ENCODE results near the gene OLFM2. TPM values are rescaled to one million over a fixed set of nuclear protein-coding genes. Genes with fewer than 3 reads are reported as not detected.

The OLFM2 gene
- total and polyA plus RNA-seq, 4 experiments from 2014 or later = 5.0 to 10.4 (median 9.4) TPM

DNA sequence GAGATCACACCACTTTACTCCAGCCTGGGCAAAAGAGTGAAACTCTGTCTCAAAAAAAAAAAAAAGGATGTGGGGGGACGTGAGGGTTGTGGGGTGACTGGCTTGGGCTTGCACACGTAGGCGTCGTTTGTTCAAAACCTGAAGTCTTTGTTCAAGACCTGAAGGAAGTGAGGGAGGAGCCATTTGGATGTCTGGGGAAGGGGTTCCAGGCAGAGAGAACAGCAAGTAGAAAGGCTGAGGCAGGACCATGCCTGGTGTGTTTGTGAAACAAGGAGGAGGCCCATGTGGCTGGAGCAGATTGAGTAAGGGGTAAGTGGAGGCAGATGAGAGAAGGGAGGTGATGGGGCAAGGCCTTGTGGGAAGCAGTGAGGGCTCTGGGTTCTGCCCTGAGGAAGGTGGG is 73.4 kb downstream of the OLFM2 start:
- H3K36me3 ChIP-seq (ENCODE audit: insufficient read depth, low read length) = no peaks in the 10 kb centered on the region
- Mint-ChIP-seq H3K4me1 (peaks cover 45 to 88% (median 67%) of the 10 kb centered on the region in 4 donors), H3K4me3 (peak overlapping the region; percentile 33 to 79 (median 67)), H3K27ac (peak overlapping the region; percentile 54 to 95 (median 87)), H3K36me3 (peaks cover 0 to 2% of the 10 kb centered on the region in 2 donors), H3K9me3 (no peaks in the 10 kb centered on the region), H3K27me3 (no peaks in the 10 kb centered on the region)
- ChIA-PET CTCF (ENCODE audit: partially characterized antibody) (interaction anchor here (1.2 kb wide), 1 partner anchor 28 kb away, joined by 3 read pairs; the partner anchor contains the start of gene PIN1), POLR2A (ENCODE audit: partially characterized antibody) (interaction anchor here (0.8 to 1.0 kb wide), 2 partner anchors 27 to 60 kb away, joined by 3 to 5 read pairs; no protein-coding TSS in a partner anchor)
- intact Hi-C loops (cut with micrococcal nuclease) = no loop called here
- H3K27ac ChIP-seq (ENCODE audit: low read depth, low read length) = peak overlapping the region; percentile 29
- H3K4me3 ChIP-seq (ENCODE audit: low read length in 2 of 2) = no peak overlapping the region
- peaks cover 92% of the 10 kb centered on the region for H3K4me1 ChIP-seq (ENCODE audit: insufficient read depth, low read length)
- H3K9me3 ChIP-seq (ENCODE audit: control insufficient read depth in 1 of 2, low read length in 2 of 2) = no peaks in the 10 kb centered on the region
- no peaks in the 10 kb centered on the region for H3K27me3 ChIP-seq (ENCODE audit: insufficient read depth, low read length)
- peak in 4 of 5 donors; percentile 27 to 43 (median 34) for DNase-seq

DNA sequence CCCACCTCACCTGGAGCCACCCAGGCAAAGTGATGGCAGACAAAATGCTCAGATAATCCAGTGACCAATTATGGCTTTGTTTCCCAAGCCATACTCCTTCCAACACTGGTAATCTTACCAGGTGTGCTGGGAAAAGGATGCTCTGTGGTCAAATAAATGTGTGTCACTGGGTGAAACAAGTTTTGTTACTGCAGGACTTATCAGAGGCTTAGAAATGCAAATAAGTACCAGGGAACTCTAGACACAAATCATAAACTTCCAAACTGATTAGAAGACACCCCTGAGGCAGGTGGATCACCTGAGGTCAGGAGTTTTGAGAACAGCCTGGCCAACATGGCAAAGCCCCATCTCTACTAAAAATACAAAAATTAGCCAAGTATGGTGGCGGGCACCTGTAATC is 74.8 kb downstream of the OLFM2 start:
- H3K4me3 ChIP-seq (ENCODE audit: low read length in 2 of 2) = no peak overlapping the region
- POLR2A ChIA-PET (ENCODE audit: partially characterized antibody) = no interaction called here
- no peak for DNase-seq
- H3K4me1 ChIP-seq (ENCODE audit: insufficient read depth, low read length) = peaks cover 97% of the 10 kb centered on the region
- Mint-ChIP-seq H3K36me3 (peaks cover 0 to 4% of the 10 kb centered on the region in 2 donors), H3K27me3 (no peaks in the 10 kb centered on the region), H3K4me1 (peaks cover 55 to 93% (median 72%) of the 10 kb centered on the region in 4 donors), H3K9me3 (no peaks in the 10 kb centered on the region), H3K27ac (peak overlapping the region in 5 of 7 donors; percentile 29 to 86 (median 61)), H3K4me3 (peak overlapping the region in 1 of 8 donors; percentile 74)
- H3K27ac ChIP-seq (ENCODE audit: low read depth, low read length) = no peak overlapping the region
- intact Hi-C loops (cut with micrococcal nuclease) = no loop called here
- no peaks in the 10 kb centered on the region for H3K36me3 ChIP-seq (ENCODE audit: insufficient read depth, low read length)
- H3K27me3 ChIP-seq (ENCODE audit: insufficient read depth, low read length) = no peaks in the 10 kb centered on the region
- H3K9me3 ChIP-seq (ENCODE audit: control insufficient read depth in 1 of 2, low read length in 2 of 2) = no peaks in the 10 kb centered on the region
- CTCF ChIA-PET (ENCODE audit: partially characterized antibody) = interaction anchor here (0.6 to 0.9 kb wide), 2 partner anchors 52 to 519 kb away, joined by 3 read pairs; partner anchors contain the start of gene TYK2

DNA sequence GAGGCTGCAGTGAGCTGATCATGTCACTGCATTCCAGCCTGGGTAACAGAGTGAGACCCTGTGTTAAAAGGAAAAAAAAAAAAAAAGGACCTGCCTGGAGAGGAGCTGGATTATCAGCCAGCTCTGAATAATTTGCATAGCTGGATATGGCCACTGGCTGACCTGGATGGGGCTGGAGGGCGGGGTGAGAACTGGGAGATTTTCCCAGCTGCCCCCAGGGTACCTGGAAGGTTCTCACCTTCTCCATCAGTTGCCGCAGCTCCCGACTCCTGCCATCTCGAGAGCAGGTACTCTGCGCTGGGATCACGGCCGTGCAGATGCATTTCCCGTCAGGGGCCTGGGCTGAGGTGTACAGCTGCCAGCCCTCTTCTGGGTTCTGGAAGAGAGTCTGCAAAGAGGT is 75.9 kb downstream of the OLFM2 start:
- Mint-ChIP-seq H3K4me3 (peak overlapping the region in 2 of 8 donors; percentile 24 to 31), H3K36me3 (peaks cover 0 to 4% of the 10 kb centered on the region in 2 donors), H3K9me3 (no peaks in the 10 kb centered on the region), H3K27me3 (no peaks in the 10 kb centered on the region), H3K27ac (peak overlapping the region in 2 of 7 donors; percentile 12 to 86), H3K4me1 (peaks cover 51 to 95% (median 69%) of the 10 kb centered on the region in 4 donors)
- Histone ChIP-seq H3K9me3 (ENCODE audit: control insufficient read depth in 1 of 2, low read length in 2 of 2) (no peaks in the 10 kb centered on the region), H3K4me3 (ENCODE audit: low read length in 2 of 2) (no peak overlapping the region), H3K27me3 (ENCODE audit: insufficient read depth, low read length) (no peaks in the 10 kb centered on the region), H3K4me1 (ENCODE audit: insufficient read depth, low read length) (peaks cover 96% of the 10 kb centered on the region), H3K27ac (ENCODE audit: low read depth, low read length) (no peak overlapping the region), H3K36me3 (ENCODE audit: insufficient read depth, low read length) (no peaks in the 10 kb centered on the region)
- ChIA-PET POLR2A (ENCODE audit: partially characterized antibody) (interaction anchor here (0.7 kb wide), 1 partner anchor 33 kb away, joined by 3 read pairs; no protein-coding TSS in a partner anchor), CTCF (ENCODE audit: partially characterized antibody) (interaction anchor here (1.7 kb wide), 1 partner anchor 22 kb away, joined by 5 read pairs; no protein-coding TSS in a partner anchor)
- intact Hi-C loops (cut with micrococcal nuclease) = no loop called here
- DNase-seq = no peak

DNA sequence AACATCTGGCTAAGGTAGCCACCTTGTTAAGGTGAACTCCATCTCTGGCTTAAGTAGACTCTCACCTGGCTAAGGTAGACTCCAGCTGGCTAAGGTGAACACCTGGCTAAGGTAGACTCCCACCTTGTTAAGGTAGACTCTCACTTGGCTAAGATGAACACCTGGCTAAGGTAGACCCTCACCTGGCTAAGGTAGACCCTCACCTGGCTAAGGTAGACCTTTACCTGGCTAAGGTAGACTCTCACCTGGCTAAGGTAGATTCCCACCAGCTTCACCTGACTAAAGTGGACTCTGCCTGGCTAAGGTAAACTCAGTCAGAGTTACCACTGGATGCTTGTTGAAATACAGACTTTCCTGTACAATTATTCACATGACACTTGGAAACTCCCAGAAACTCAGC is 77.5 kb downstream of the OLFM2 start:
- peaks cover 87% of the 10 kb centered on the region for H3K4me1 ChIP-seq (ENCODE audit: insufficient read depth, low read length)
- peak overlapping the region; percentile 60 for H3K27ac ChIP-seq (ENCODE audit: low read depth, low read length)

DNA sequence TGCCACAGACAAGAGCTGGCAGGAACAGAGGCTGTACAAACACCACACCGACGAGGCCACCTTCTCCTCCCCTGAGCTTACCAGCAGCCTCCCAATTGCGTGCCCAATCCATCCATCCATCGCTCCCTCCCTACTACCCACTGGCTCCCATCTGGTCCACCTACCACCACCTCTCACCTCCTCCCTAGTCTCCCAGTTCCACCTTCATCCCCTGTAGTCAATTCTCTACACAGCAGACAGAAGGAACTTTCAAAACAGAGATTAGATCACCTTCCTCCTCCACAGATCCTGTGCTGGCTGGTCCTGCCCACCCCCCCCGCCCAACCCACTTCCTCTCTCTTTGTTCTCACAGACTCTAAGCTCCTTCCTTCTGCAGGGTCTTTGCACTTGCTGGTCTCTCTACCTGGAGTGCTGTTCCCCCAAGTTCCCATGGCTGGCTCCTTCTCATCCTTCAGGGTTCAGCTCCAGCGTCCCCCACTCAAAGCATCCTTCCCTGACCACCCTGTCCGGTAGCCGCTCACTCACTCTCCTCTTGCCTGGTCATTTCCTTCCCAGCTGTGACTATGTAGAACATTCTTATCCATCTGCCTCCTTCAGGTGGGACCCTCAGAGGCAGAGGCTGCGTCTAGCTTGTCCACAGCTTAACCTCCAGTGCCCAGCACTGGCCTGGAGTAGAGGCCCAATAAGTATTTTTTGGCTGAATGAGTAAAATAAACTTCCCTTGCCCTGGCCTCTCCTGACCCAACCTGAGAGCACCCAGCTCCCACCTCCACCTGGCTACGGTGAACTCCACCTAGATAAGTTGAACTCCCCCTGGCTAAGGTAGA is 78.2 kb downstream of the OLFM2 start:
- H3K9me3 Mint-ChIP-seq = no peaks in the 10 kb centered on the region
- ChIA-PET CTCF (ENCODE audit: partially characterized antibody) (interaction anchor here (0.8 to 2.5 kb wide), 6 partner anchors 9 to 23 kb away, joined by 3 to 10 read pairs (median 5); partner anchors contain the start of gene PIN1), POLR2A (ENCODE audit: partially characterized antibody) (interaction anchor here (0.5 to 3.7 kb wide), 15 partner anchors 8 to 468 kb away, joined by 3 to 40 read pairs (median 4); partner anchors contain the start of genes PIN1, PPAN and UBL5)
- H3K27me3 Mint-ChIP-seq = no peaks in the 10 kb centered on the region
- H3K36me3 ChIP-seq (ENCODE audit: insufficient read depth, low read length) = no peaks in the 10 kb centered on the region
- peak overlapping the region; percentile 90 to 100 (median 96) for H3K4me3 Mint-ChIP-seq
- peak in 4 of 5 donors; percentile 44 to 60 (median 54) for DNase-seq
- H3K4me1 Mint-ChIP-seq = peaks cover 42 to 90% (median 65%) of the 10 kb centered on the region in 4 donors
- H3K4me1 ChIP-seq (ENCODE audit: insufficient read depth, low read length) = peaks cover 85% of the 10 kb centered on the region
- peak overlapping the region; percentile 60 for H3K27ac ChIP-seq (ENCODE audit: low read depth, low read length)
- intact Hi-C loops (cut with micrococcal nuclease) = loop anchor here (1.0 to 2.0 kb wide), 3 partner anchors 8 to 57 kb away; partner anchors contain the start of gene PIN1
- H3K27ac Mint-ChIP-seq = peak overlapping the region; percentile 86 to 99 (median 97)
- peak overlapping the region; percentile 63 to 87 for H3K4me3 ChIP-seq (ENCODE audit: low read length in 2 of 2)
- H3K9me3 ChIP-seq (ENCODE audit: control insufficient read depth in 1 of 2, low read length in 2 of 2) = no peaks in the 10 kb centered on the region
- no peaks in the 10 kb centered on the region for H3K27me3 ChIP-seq (ENCODE audit: insufficient read depth, low read length)
- peaks cover 8 to 12% of the 10 kb centered on the region in 2 donors for H3K36me3 Mint-ChIP-seq

More for the DNA sequence above, 77.5 kb downstream of the OLFM2 start:
- no peaks in the 10 kb centered on the region for H3K27me3 Mint-ChIP-seq
- no peaks in the 10 kb centered on the region for H3K9me3 Mint-ChIP-seq
- ChIA-PET CTCF (ENCODE audit: partially characterized antibody) (interaction anchor here (1.8 to 2.5 kb wide), 2 partner anchors 11 to 24 kb away, joined by 5 to 10 read pairs; partner anchors contain the start of gene PIN1), POLR2A (ENCODE audit: partially characterized antibody) (interaction anchor here (1.0 to 3.7 kb wide), 8 partner anchors 8 to 284 kb away, joined by 3 to 40 read pairs (median 4); partner anchors contain the start of genes PIN1, PPAN and UBL5)
- intact Hi-C loops (cut with micrococcal nuclease) = loop anchor here (1.0 to 2.0 kb wide), 3 partner anchors 8 to 56 kb away; partner anchors contain the start of gene PIN1
- H3K27me3 ChIP-seq (ENCODE audit: insufficient read depth, low read length) = no peaks in the 10 kb centered on the region
- no peaks in the 10 kb centered on the region for H3K36me3 ChIP-seq (ENCODE audit: insufficient read depth, low read length)
- no peak for DNase-seq
- H3K4me1 Mint-ChIP-seq = peaks cover 48 to 92% (median 69%) of the 10 kb centered on the region in 4 donors
- H3K27ac Mint-ChIP-seq = peak overlapping the region; percentile 86 to 99 (median 97)
- H3K9me3 ChIP-seq (ENCODE audit: control insufficient read depth in 1 of 2, low read length in 2 of 2) = no peaks in the 10 kb centered on the region
- H3K4me3 ChIP-seq (ENCODE audit: low read length in 2 of 2) = peak overlapping the region; percentile 20 to 49
- peak overlapping the region; percentile 28 to 100 (median 94) for H3K4me3 Mint-ChIP-seq
- peaks cover 7 to 11% of the 10 kb centered on the region in 2 donors for H3K36me3 Mint-ChIP-seq

DNA sequence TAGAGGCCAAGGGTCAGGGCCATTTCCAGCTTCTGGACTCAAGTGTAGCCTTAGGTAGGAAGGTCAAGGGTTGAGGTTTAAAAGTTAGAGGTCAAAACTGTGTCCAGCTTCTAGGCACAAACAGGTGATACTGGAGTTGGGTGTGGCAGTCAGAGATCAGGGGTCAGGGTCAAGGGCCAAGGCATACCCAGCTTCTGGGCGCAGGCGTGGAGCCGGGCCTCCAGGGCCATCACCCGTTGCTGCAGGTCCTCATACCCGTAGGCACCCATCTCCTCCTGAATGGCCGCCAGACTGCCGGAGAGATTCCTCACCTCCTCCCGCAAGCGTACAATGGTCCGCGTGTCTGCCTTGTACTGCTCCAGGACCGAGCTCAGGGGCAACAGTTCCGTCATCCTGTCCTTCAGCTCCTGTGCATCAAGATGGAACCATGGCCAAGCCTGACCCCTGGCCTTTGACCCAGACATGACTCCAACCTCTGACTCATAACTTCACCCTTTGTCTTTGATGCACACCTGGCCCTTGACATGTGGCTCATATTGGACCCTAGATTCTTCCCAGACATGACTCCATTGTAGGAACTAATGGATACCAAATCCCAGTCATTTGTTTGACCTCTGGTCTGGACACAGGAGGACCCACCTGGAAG is 79.1 kb downstream of the OLFM2 start:
- peaks cover 36 to 87% (median 64%) of the 10 kb centered on the region in 4 donors for H3K4me1 Mint-ChIP-seq
- POLR2A ChIA-PET (ENCODE audit: partially characterized antibody) = interaction anchor here (0.8 to 3.7 kb wide), 12 partner anchors 9 to 88 kb away, joined by 3 to 40 read pairs (median 4); partner anchors contain the start of genes PIN1, UBL5 and ZNF846
- no peaks in the 10 kb centered on the region for H3K27me3 Mint-ChIP-seq
- Histone ChIP-seq H3K9me3 (ENCODE audit: control insufficient read depth in 1 of 2, low read length in 2 of 2) (no peaks in the 10 kb centered on the region), H3K4me1 (ENCODE audit: insufficient read depth, low read length) (peaks cover 75% of the 10 kb centered on the region), H3K27ac (ENCODE audit: low read depth, low read length) (peak overlapping the region; percentile 60), H3K4me3 (ENCODE audit: low read length in 2 of 2) (peak overlapping the region; percentile 63 to 87), H3K27me3 (ENCODE audit: insufficient read depth, low read length) (no peaks in the 10 kb centered on the region), H3K36me3 (ENCODE audit: insufficient read depth, low read length) (no peaks in the 10 kb centered on the region)
- intact Hi-C loops (cut with micrococcal nuclease) = no loop called here
- no peaks in the 10 kb centered on the region for H3K9me3 Mint-ChIP-seq
- CTCF ChIA-PET (ENCODE audit: partially characterized antibody) = interaction anchor here (0.8 to 2.5 kb wide), 6 partner anchors 10 to 22 kb away, joined by 3 to 10 read pairs (median 5); partner anchors contain the start of gene PIN1
- H3K4me3 Mint-ChIP-seq = peak overlapping the region; percentile 90 to 100 (median 96)
- H3K27ac Mint-ChIP-seq = peak overlapping the region; percentile 86 to 99 (median 97)
- no peak for DNase-seq
- H3K36me3 Mint-ChIP-seq = peaks cover 12 to 13% of the 10 kb centered on the region in 2 donors

Data from CD4-positive, alpha-beta memory T cell (primary cell).